Smooth muscle cell (in vitro differentiated cells): ENCODE data around the gene C4orf50. TPM values are rescaled to one million over a fixed set of nuclear protein-coding genes. Genes with fewer than 3 reads are reported as not detected.

ENCODE experiments used
- DNase-seq: peaks from one replicate; lab custom pipeline; 2025; ENCODE audit not compliant: unreplicated experiment; lab: John Stamatoyannopoulos, UW
- H2AFZ ChIP-seq: fragments of 200-600 bp; sonication (generic); 2 replicates; pipeline ENCODE4 v1.6.0; 2016; ENCODE audit warnings: antibody characterized with exemption, low read depth, mild to moderate bottlenecking
- H3F3A ChIP-seq: fragments of 200-600 bp; sonication (generic); 2 replicates; pipeline ENCODE4 v1.6.0; 2017; ENCODE audit warnings: antibody characterized with exemption, low read depth
- H3K27ac ChIP-seq: fragments of 200-600 bp; sonication (generic); 2 replicates; pipeline ENCODE4 v1.5.1; 2016; ENCODE audit warnings: low read depth, mild to moderate bottlenecking
- H3K27me3 ChIP-seq: fragments of 200-600 bp; sonication (generic); 2 replicates; pipeline ENCODE4 v1.6.1; 2016; ENCODE audit warnings: low read depth, mild to moderate bottlenecking
- H3K36me3 ChIP-seq: fragments of 200-600 bp; sonication (generic); 2 replicates; pipeline ENCODE4 v1.5.1; 2016; ENCODE audit warnings: low read depth
- H3K4me1 ChIP-seq: fragments of 200-600 bp; sonication (generic); 2 replicates; pipeline ENCODE4 v1.5.1; 2016; ENCODE audit warnings: low read depth
- H3K4me2 ChIP-seq: fragments of 200-600 bp; sonication (generic); 2 replicates; pipeline ENCODE4 v1.6.0; 2016; ENCODE audit warnings: mild to moderate bottlenecking
- H3K4me3 ChIP-seq: fragments of 200-600 bp; sonication (generic); 2 replicates; pipeline ENCODE4 v1.5.1; 2016; ENCODE audit warnings: mild to moderate bottlenecking
- H3K79me2 ChIP-seq: fragments of 200-600 bp; sonication (generic); 2 replicates; pipeline ENCODE4 v1.6.0; 2016; ENCODE audit warnings: low read depth, mild to moderate bottlenecking
- H3K9ac ChIP-seq: fragments of 200-600 bp; sonication (generic); 2 replicates; pipeline ENCODE4 v1.6.0; 2016; ENCODE audit warnings: low read depth
- H3K9me3 ChIP-seq: fragments of 200-600 bp; sonication (generic); replicated peaks from 2 replicates; pipeline ENCODE4 v1.5.1; 2016; ENCODE audit warnings: low read depth
- H4K20me1 ChIP-seq: fragments of 200-600 bp; sonication (generic); 2 replicates; pipeline ENCODE4 v1.6.0; 2016; ENCODE audit warnings: low read depth
- WGBS: methylation state at CpG from one replicate; pipeline ENCODE4 v1.1.7; 2016; ENCODE audit warnings: low lambda C conversion rate; 5-methylcytosine and 5-hydroxymethylcytosine counted together
- polyA plus RNA-seq: library from polyadenylated mRNA; unstranded; fragments of >200 nt; fragmentation: Nextera tagmentation; extraction: Ambion mirVana; gene quantifications from 2 replicates; pipeline ENCODE4 v1.2.1, GENCODE V29; 2016
- total RNA-seq: library from RNA; depleted of rRNA; stranded (reverse); fragments of >200 nt; gene quantifications from 2 replicates; pipeline ENCODE4 v1.2.3, GENCODE V29; 2014
- TF ChIP-seq, protein P1 (sequence below): fragments of 200-600 bp; sonication (generic); IDR thresholded peaks from 2 replicates; pipeline ENCODE4 v1.5.1; 2017; ENCODE audit warnings: borderline replicate concordance, mild to moderate bottlenecking, antibody characterized with exemption; ENCODE audit not compliant: insufficient read depth, poor library complexity, severe bottlenecking

Gene C4orf50
- total and polyA plus RNA-seq, 2 experiments from 2014 or later = not detected

DNA sequence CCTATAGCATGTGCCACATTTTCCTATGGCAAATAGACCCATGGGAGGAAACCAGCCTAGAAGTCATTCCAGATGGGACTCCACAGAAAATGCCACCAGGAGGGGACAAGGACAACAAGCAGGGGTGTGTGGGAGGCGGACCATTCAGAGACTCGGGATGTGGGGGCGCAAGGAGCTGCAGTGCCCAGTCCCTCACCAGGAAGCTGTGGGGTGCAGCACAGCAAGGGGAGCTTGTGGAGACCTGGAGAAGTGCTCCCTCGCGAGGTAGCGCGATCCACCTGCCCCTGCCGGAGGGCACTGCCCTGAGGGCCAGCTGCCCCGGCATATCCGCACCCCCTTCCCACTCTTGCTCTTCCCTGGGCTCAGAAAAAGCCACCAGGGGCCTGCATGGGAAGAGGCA is 45.5 kb upstream of the C4orf50 start:
- 98% methylated on average over 10 of the region's 10 CpGs for WGBS

DNA sequence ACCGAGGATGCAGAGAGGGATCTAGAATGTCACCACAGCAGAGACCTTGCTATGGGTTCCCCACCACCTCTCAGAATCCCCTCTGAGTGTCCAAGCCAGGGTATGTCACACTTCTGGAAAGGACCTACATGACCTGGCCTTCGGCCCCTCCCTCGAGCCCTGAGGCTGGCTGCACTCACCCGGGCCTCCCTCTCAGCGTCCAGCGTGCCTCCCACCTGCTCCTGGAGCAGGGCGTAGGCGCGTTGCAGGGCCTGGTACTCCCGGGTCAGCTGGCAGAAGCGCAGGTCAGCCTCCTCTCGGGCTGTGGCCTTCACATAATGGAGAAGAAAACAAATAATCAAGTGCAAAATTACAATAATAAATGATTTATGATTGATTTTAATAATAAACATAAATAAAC is 43.9 kb upstream of the C4orf50 start:
- Histone ChIP-seq H3K9ac (no peak overlapping the region), H3K79me2 (no peaks in the 10 kb centered on the region), H2AFZ (no peak overlapping the region), H3K9me3 (no peaks in the 10 kb centered on the region), H3K4me2 (no peak overlapping the region), H3K4me1 (no peaks in the 10 kb centered on the region), H3K4me3 (no peak overlapping the region), H3F3A (no peaks in the 10 kb centered on the region), H3K27me3 (no peaks in the 10 kb centered on the region), H3K36me3 (no peaks in the 10 kb centered on the region), H3K27ac (no peak overlapping the region), H4K20me1 (no peaks in the 10 kb centered on the region)
- no peak for DNase-seq
- TF ChIP-seq, protein P1, sequence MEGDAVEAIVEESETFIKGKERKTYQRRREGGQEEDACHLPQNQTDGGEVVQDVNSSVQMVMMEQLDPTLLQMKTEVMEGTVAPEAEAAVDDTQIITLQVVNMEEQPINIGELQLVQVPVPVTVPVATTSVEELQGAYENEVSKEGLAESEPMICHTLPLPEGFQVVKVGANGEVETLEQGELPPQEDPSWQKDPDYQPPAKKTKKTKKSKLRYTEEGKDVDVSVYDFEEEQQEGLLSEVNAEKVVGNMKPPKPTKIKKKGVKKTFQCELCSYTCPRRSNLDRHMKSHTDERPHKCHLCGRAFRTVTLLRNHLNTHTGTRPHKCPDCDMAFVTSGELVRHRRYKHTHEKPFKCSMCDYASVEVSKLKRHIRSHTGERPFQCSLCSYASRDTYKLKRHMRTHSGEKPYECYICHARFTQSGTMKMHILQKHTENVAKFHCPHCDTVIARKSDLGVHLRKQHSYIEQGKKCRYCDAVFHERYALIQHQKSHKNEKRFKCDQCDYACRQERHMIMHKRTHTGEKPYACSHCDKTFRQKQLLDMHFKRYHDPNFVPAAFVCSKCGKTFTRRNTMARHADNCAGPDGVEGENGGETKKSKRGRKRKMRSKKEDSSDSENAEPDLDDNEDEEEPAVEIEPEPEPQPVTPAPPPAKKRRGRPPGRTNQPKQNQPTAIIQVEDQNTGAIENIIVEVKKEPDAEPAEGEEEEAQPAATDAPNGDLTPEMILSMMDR = no peak
- 95% methylated on average over 12 of the region's 12 CpGs for WGBS

More for the DNA sequence above, 45.5 kb upstream of the C4orf50 start:
- H3K4me3 ChIP-seq = no peak overlapping the region
- H2AFZ ChIP-seq = no peak overlapping the region
- no peaks in the 10 kb centered on the region for H3K9me3 ChIP-seq
- no peaks in the 10 kb centered on the region for H3K27me3 ChIP-seq
- no peak overlapping the region for H3K9ac ChIP-seq
- no peaks in the 10 kb centered on the region for H3K36me3 ChIP-seq
- no peak overlapping the region for H3K27ac ChIP-seq
- no peaks in the 10 kb centered on the region for H3F3A ChIP-seq
- H3K4me1 ChIP-seq = no peaks in the 10 kb centered on the region
- H3K4me2 ChIP-seq = no peak overlapping the region
- DNase-seq = no peak
- TF ChIP-seq, protein P1 = no peak
- H4K20me1 ChIP-seq = no peaks in the 10 kb centered on the region
- H3K79me2 ChIP-seq = no peaks in the 10 kb centered on the region

GRCh38 chr4:6059375-6059805 is 41.2 kb upstream of the C4orf50 start:
- H3K27ac ChIP-seq = no peak overlapping the region
- WGBS = 88% methylated on average over 7 of the region's 7 CpGs

More at GRCh38 chr4:6059375-6059805, 41.2 kb upstream of the C4orf50 start:
- no peaks in the 10 kb centered on the region for H3K79me2 ChIP-seq
- H2AFZ ChIP-seq = no peak overlapping the region
- no peak overlapping the region for H3K4me3 ChIP-seq
- DNase-seq = no peak
- no peaks in the 10 kb centered on the region for H3K4me1 ChIP-seq
- H3K36me3 ChIP-seq = no peaks in the 10 kb centered on the region
- H3K27me3 ChIP-seq = no peaks in the 10 kb centered on the region
- no peak overlapping the region for H3K9ac ChIP-seq
- TF ChIP-seq, protein P1 = no peak
- H3K9me3 ChIP-seq = no peaks in the 10 kb centered on the region
- no peaks in the 10 kb centered on the region for H3F3A ChIP-seq
- H4K20me1 ChIP-seq = no peaks in the 10 kb centered on the region
- H3K4me2 ChIP-seq = no peak overlapping the region
